Stimulated activated naive CD4-positive, alpha-beta T cell treated with Interleukin-2 at 50 U/mL for 16 hours (primary cell): ENCODE results near the gene LIPT2.

ENCODE experiments used
- DNase-seq: peaks from one replicate; lab custom pipeline; 2025; lab: John Stamatoyannopoulos, UW

The LIPT2 gene

DNA sequence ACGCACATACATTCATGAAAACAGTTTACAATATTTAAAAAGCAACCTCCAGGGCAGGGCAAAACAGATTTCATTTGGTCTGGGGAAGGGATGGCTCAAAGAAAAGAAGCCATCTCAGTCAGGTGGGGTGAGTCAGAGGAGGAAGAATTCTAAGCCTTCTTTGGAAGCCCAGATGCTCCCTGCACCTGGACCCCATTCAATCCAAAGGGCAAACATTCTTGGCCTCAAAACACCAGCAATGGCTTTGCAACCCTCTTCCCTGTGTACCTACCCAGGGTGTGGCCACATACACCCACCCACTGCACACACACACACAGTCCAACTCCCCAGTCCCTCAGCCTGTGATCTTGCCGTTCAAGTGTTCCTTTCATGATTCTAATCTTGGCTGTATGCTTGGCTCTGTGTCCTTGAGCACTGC, 28.2 kb downstream of the LIPT2 start:
- no peak for DNase-seq

GRCh38 chr11:74464746-74465145, 28.8 kb downstream of the LIPT2 start:
- DNase-seq = no peak

- DNase-seq = no peak
Observed at GRCh38 chr11:74463216-74463615, 30.3 kb downstream of the LIPT2 start.

DNA sequence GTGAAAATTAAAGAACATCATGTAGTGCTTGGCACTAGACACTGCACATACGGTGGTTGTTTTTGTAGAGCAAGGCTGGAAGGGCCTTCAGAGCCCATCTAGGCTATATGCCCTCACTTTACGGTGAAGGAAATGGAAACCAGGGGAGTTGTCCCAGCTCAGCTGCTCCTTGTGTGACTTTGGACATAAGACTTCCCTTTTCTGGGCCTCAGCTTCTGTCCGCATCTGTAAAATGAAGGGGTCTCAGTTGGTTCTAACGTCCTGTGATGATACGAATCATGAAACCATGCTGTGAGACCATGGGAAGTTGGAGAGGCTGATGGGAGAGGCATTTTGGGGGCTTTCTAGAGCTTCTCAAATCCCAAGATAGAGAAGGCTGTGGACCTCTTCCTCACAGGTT, 30.9 kb downstream of the LIPT2 start:
- DNase-seq = no peak

DNA sequence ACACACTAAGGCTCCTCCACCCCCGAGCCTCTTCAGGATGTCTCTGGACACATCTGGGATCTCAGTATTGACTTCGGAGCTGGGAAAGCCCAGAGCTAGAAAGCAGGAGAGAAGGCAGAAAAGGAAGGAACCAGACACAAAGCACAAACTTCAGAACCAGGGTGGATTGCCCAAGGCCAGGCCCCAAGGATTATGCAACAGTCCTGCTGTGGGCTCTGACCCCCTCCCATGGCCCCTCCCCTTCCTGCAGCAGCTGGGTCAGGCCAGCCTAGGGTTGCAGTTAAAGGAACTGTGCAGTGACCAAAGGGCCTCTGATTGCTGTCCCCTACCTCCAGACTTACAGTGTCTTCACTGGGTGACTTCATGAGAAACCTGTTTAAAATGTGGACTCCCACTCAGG, 31.5 kb downstream of the LIPT2 start:
- DNase-seq = no peak

GRCh38 chr11:74460481-74461154, 32.9 kb downstream of the LIPT2 start:
- DNase-seq = no peak

GRCh38 chr11:74460065-74460464, 33.5 kb downstream of the LIPT2 start:
- DNase-seq = no peak

GRCh38 chr11:74459584-74459983, 33.9 kb downstream of the LIPT2 start:
- no peak for DNase-seq

DNA sequence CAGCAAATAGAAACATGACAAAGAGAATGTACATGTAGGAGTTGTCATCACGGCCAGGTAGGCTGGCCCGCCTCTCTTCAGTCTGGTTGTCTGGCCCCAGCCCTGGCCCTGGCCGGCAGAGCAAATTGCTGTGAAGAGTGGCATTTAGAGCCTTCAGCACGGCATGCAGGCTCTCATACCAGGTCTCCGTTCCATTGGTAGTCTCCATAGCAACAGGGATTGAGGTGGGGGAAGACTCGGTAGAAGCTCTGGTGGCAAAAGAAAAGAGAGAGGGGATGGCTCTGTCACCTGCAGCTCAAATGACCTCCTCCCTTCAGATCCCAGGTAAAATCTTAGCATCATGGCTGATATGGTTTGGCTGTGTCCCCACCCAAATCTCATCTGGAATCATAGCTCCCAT, 36.2 kb downstream of the LIPT2 start:
- no peak for DNase-seq

GRCh38 chr11:74453373-74453975, 40.0 kb downstream of the LIPT2 start:
- peak; percentile 51 for DNase-seq

DNA sequence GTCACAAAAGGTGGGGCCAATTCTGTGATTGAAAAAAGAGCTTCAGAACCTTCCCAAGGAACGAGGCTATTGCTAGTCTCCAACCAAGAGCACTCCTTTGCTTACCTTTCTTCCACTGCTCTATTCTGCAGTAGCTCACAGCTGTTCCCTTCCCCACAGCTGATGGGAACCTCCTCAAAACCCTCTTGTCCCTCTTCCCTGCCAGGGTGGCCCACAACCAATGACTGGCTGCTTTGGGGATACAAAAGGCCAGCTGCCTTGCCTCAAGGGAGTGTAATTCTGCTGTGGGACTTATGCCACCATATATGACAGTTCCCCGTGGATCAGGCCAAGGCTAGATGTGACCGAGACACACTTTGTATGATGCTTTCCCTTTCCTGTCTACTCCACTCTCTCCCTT, 41.2 kb downstream of the LIPT2 start:
- no peak for DNase-seq

- no peak for DNase-seq
Observed at GRCh38 chr11:74450318-74450717, 43.2 kb downstream of the LIPT2 start.

DNA sequence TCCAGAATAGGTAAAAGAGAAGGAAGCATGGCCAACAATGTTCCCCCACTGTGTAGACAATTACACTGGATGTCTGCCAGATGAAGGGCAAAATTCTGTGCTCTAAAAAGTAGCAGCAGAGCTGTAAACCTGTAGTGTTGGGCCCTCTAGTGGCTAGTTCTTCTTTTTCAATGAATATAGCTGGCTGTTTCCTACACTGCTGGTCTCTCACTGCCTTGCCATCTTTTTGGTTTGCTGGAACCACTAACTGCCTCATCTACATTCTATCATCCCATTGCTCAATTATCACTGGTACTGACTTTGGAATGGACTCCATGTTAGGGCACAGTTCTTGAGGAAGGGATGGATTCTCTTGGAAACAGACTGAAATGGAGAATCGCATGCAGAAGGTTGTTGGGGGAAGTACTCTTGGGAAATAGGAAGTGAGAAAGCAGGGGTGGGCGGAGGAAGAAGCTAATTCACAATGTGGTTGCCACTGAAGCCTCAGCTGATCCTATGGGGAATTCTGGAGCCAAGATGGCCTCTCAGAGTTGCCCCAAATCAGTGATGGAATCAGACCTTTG, 44.1 kb downstream of the LIPT2 start:
- DNase-seq = peak; percentile 6

- DNase-seq = no peak
Observed at GRCh38 chr11:74447720-74448119, 45.8 kb downstream of the LIPT2 start.

DNA sequence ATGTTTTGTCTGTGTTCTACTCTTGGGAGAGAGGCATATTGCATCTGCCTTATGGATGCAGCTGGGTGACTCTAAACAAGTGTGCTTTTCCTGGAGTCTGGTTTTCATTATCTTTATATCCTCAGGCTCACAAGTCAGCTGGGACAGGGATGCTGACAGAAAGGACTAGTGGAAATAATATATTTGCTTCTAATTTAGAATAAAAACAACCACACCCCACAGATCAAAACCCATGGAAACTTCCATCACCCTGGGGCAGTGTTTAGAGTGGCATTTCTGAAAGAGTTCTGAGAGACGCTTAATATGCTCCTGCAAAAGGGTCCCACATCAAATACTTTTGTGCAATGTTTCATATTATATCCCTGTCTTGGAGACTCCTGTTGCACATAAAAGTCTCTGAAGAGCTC, 47.0 kb downstream of the LIPT2 start:
- DNase-seq = no peak

GRCh38 chr11:74444173-74444826, 49.2 kb downstream of the LIPT2 start:
- DNase-seq = no peak

GRCh38 chr11:74443071-74443864, 50.3 kb downstream of the LIPT2 start:
- no peak for DNase-seq

GRCh38 chr11:74442636-74443035, 50.9 kb downstream of the LIPT2 start:
- DNase-seq = no peak
